Activated effector memory CD4-positive, alpha-beta T cell treated with anti-CD3 and anti-CD28 coated beads, Interleukin-2, amount 50 U/mL, for 16 hours (primary cell): ENCODE results near the gene MRPS9.

Source experiments
- DNase-seq: peaks from one replicate; pipeline ENCODE4 v3.0.0-alpha.2; 2020

Gene MRPS9

DNA sequence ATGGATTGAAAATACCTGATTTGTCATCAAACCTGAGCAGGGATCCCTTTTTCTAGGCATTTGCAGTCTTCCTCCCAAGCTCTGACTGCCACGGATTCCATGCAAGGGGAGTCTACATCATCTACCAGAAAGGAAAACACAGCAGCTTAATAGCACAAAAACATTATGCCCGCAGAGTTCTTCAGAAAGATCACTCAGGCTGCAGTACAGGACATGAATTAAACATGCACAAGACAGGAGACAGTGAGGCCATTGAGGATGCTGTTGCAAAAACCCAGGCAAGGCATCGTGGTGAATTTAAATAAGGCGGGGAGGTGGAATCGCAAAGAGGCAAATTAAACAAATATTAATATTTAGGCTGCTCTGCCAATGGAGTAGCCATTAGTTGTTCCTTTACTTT lies 88.5 kb downstream of the MRPS9 start:
- no peak for DNase-seq

DNA sequence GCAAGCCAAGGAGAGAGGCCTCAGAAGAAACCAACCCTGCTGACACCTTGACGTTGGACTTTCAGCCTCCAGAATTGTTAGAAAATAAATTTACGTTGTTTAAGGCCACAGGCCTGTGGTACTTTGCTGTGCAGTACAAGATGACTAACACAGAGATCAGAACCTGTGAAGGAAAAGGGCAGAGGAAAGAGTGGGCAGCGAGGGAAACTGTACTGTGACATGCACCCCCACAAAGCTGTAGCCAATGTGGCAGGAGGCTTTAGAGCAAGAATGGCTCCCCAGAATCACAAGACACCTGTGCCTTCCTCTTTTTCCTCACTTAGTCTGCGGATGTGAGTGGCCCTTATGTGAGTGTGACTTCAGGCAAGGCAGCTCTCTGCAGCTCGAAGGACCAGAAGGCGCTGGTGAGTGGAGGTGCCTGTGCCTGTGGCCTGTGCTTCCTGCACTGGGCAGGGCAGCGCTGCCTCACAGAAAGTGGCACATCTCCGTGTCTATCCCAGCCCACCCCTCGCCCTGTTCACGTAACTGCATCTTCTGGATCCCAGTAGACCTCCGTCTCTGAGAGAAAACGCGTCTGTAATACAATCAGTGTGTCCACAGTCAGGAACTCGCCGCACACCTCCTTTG lies 89.5 kb downstream of the MRPS9 start:
- DNase-seq = no peak

DNA sequence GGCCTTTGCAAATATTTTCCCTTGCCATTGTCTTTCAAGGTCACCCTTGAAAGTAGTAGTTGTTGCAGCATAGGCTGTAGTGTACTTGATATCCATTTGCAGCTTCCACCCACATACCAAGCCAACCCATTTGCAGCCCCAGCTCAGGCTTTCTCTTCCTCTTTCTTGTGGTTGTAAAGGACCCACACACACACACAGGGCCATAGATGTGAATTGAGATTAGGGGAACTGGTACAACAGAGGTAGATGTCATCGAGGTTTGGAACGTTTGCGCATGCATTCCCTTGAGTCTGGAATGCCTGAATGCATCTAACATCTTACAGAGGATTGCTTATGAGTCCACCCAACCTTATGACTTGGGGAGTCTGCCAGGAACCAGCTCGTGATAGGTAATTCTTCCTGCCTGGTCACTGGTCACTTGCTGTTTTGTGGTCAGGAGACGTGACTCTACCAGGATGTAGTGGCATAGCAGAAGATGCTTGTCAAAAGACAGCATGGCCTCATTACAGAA lies 91.9 kb downstream of the MRPS9 start:
- DNase-seq = no peak

DNA sequence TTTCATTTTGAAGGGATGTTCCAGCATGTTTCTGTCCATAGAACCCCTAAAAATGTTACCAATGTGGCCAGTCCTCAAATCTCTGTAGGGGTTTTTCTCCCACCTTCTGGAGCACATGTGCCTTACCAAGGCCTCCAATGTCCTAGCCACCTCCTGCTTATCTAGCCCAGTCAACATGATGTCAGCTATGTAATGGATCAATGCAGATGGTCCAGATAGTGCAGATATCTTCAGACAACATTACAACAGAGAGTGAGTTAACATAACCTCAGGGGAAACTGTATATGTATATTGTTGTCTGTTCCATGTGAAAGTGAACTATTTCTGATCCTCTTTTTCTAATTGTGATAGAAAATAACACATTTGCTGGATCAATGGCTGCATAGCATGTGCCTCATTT lies 92.7 kb downstream of the MRPS9 start:
- no peak for DNase-seq

DNA sequence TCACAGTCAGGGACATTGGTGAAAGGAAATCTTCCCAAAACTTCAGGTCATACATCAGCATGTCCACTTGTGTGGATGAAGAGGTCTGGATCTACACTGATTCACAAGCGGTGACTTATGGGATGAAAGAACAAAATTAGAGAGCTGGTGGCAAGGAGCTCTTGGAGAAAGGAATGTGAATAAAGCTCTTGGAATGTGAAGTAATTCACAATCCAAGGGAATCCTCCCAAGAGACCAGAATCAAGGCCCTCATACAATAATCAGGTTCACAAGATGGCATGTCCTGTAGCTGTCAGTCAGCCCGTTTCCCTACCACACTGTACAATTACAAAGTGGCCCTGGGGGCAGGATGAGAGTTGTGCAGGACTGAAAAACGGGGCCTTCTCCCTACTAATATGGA lies 96.2 kb downstream of the MRPS9 start:
- no peak for DNase-seq

DNA sequence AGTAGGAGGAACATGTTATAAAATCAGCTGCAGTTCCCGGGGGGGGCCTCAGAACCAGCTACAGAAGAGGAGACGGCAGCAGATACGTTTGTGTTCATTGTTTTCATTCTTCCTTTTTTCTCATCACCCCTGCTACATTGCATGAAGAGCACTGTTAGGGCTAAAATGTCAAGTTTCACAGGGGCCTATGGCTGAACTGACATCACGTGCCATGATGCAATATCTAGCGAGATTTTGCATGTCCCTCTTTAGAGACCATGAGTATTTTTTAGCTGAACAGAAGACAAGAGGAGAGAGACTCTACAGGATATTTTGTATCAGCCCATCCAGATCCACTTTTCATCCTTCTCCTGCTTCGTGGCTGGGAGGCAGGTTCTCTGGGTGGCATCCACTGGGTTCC lies 97.6 kb downstream of the MRPS9 start:
- no peak for DNase-seq

DNA sequence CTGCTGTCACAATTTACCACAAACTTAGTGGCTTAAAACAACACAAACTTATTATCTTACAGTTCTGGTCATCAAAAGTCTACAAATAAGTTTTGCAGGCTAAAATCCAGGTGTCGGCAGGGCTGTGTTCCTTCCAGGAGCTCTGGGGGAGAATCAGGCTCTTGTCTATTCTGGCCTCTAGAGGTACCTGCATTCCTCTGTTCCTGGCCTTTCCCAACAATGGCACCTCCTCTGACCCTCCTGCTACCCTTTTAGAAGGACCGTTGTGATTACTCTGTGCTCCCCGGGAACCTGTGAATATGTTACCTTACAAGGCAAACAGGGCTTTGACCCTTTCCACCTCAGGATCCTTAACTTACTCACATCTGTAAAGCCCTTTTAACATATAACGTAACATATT lies 98.5 kb downstream of the MRPS9 start:
- no peak for DNase-seq

DNA sequence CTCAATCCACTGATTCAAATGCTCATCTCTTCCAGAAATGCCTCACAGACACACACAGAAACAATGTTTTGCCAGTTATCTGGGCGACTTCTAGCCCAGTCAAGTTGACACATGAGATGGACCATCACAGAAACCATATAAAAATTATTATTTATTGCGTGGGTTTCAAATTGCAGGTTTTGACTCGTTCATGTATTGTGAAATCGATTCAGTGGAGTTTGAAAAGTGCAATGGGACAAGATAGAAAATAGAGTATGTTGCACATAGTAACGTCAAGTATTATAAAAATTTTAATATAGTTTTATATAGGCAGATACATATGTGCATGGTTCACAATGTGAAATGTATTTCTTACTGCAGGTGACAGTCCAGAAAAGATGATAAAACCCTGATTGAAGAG lies 100.8 kb downstream of the MRPS9 start:
- no peak for DNase-seq

DNA sequence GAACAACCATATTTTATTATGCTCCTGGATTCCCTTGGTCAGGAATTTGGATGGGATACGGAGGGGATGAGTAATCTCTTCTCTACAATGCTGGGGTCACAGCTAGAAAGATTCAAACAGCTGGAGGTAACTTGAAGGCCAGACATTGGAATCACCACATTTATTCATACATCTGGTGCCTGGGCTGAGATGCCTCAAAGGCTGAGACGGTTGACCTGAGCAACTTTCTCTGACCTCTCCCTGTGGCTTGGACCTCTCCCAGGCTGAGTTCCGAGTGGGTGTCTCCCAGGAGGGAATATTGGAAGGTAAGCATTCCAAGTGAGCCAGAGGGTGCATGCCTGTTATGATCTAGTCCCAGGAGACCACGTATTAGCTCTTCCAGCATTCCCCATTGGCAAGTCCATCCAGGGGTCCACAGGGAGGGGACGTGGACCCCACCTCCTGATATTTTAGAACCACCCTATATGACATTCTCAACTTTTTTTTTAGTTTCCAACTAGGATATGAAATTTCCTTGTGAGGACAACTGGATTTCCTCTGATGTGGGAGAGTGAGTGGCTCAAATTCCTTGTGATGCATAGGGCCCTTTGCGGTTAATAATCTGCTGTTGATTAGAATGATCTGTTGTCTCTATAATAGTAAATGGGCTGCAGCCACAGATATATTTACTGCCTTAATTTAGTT lies 101.8 kb downstream of the MRPS9 start:
- no peak for DNase-seq

DNA sequence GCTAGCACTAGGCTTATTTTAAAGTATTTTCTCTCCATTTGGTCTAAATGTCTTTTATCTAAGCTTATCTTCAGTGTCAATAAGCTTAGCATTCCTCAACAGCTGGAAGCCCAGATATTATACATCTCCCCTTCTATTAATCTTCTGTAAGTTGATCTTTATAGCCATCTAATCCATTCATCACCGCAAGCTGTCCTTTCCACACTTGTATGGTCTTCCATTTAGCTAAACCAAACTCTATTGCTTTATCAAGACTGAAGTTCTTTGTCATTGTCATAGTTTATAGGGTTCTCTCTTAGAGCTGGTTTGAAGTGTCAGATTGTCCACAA lies 102.3 kb downstream of the MRPS9 start:
- no peak for DNase-seq

DNA sequence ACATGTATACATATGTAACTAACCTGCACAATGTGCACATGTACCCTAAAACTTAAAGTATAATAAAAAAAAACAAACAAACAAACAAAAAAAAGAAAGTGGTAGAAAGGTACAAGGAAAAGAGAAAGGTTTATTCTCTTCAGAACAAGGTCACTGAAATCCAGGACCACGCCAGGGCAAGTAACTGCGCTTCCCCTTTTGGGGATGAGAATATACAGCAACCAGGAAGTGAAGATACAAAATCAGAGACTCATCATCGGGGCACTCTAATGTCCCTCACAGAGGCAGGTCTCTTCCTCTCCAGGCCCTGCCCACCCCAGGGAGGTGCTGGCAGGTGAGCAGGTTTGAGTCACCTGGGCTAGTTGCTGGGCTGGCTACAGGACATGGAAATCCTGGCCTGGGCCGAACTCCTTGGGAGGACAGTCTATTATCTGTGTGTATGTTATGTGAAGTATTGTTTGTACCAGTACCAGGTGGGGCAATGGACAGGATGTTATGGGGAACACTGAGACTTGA lies 103.3 kb downstream of the MRPS9 start:
- DNase-seq = no peak

DNA sequence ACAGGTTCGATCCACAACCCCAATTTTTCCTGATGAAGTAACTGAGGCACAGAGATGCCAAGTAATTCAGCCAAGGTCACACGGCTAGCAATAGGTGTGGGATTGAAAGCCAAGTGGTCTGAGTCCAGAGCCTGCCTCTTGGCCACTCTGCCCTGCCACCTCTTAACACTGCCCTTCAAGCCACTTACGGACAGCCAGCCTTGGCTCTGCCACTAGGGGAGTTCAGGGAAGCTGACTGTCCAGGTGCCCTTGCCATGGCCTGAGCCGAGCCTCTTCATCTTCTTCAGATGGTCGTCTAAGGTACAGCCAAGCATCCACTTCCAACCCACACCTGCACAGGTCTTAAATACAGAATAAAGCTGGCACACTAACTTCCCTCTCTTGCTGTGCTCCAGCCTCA lies 104.4 kb downstream of the MRPS9 start:
- no peak for DNase-seq

DNA sequence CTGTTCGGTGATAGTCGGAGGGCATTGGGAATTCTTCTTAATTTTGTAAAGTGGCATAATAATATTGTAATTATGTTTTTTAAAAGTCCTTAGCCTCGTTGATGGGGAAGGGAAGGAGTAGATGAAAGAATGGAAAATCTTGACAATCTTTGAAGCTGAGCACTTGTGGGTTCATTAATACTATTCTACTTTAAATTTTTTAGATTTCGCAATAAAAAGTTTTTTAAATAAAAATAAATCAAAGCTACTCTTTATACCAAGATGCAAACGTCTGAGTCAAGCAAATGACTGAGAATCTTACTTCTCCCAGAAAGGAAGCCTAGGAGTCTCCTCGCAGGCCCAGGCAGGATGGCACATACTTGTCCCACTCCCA lies 105.2 kb downstream of the MRPS9 start:
- DNase-seq = no peak

DNA sequence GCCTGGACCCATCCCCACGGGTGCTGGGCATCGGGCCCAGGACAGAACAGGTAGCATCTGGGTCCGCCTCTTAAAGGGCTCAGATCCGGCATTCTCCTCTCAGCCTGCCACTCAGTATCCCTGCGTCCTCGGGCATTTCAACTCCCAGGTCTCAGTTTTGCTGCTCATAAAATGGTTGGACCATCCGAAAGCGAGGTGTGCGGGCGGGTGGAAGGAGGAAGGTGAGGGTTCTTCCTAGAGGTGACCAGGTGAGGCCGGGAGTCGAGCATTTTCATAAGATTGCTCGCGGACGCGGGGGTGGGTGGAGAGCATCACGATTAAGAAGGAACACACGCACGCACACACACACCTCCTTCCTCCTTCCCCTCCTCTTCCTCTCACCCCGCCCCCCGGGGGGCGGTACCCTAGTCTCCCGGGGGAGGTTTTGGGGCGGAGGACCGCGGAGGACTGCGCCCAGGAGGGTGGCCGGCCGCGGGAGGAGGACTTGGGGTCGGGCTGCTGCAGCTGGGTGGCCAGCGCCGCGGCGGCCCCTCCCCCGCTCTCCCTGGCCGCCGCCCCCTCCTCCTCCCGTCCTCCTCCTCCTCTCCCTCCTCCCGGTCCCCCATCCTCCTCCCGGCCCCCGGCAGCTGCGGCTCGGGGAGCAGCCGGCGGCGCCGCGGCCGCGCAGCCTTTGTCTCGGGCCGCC lies 105.7 kb downstream of the MRPS9 start:
- DNase-seq = peak; percentile 65

DNA sequence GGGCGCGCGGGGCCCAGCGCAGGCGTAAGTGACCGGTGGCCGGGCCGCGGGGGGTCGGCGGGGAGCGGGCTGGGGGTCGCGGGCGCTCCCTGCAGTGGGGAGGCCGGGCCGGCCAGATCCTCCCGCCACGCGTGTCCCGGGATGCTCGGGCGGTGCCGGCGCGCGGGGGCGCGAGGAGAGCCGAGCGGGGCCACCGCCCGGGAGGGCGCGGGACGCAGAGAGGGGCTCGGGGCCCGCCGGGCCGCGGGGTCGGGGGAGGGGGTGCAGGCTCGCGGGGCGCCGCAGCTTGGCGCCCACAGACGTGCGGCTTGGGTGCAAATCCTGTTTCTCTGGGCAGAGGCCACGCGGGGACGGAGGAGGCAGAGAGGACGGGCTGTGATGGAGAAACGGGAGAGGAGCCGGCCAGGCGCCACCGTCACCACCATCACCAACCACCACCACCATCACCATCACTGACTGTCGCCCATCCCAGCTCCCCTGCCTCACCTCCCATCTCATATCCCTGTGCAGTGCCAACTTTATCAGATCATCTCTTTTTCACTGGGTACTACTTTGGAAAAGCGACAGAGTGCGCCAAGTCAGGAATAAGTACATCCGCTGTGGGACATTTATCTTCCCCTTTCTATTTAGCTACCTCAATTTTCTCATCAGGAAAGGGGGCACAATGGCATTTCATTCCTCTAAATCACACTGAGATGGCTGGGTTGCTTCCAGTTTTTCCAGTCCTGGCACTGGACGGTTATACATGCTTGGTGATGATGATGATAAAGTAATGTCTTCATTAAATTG lies 106.5 kb downstream of the MRPS9 start:
- no peak for DNase-seq

DNA sequence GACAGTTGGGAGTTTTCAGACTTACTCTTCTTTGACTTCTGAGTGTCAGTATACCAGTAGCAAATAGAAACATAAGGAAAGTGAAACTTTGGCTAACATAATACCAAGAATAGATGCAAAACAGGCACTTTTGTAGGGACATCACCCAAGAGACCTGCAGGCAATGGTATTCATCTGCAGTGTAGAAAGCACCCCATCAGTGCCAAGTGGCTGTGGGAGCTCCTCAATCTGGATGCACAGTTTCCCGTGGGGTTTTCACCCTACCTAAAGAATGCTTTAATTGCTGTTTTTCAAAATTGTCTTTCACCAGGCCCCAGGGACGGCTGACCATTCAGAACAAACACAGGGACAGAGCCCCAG lies 107.1 kb downstream of the MRPS9 start:
- no peak for DNase-seq

DNA sequence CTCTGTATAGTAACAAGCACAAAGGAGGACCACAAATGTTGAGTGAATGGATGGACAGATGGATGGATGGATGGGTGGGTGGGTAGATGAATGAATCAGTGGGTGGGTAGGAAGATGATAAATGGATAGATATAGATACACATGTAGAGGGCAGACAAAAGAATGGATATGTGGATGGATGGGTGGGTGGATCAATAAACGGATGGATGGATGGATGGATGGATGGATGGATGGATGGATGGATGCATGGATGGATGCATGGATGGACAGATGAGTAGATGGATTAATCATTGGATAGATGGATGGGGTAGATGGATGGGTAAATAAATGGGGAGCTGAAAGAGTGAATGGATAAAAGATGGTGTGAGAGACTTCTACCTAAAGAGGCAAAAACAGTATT lies 111.4 kb downstream of the MRPS9 start:
- DNase-seq = no peak
